Cardiac fibroblast (primary cell): ENCODE measurements around the gene OR10AD1.
"Not testable (repeated sequence)": the region's sequence is repeated elsewhere in the genome, so short reads cannot be mapped to it uniquely, and the experiment has no call there.

ENCODE experiments used
- DNase-seq, 2 donors: peaks; one replicate each; pipeline versions ENCODE4 v3.0.0 to v3.0.0-alpha.2; 2010; ENCODE audit warnings: low read depth in 2 of 2
- H3K4me3 ChIP-seq, 2 donors: replicated peaks in 1 of 2; 1 replicate in 1 of 2; 2 replicates in 1 of 2; pipeline ENCODE4 v1.5.1; 2011; ENCODE audit warnings: low read depth in 2 of 2, low read length in 2 of 2, mild to moderate bottlenecking in 2 of 2, moderate library complexity in 1 of 2
- CTCF ChIP-seq: IDR thresholded peaks from one replicate; pipeline ENCODE4 v1.5.1; 2011; ENCODE audit warnings: low read depth, mild to moderate bottlenecking, low read length, inconsistent platforms

Gene OR10AD1

GRCh38 chr12:48163150-48163747 lies 39.8 kb downstream of the OR10AD1 start:
- no peak for DNase-seq
- no peak for TF ChIP-seq CTCF
- no peak overlapping the region for H3K4me3 ChIP-seq

- no peak overlapping the region for H3K4me3 ChIP-seq
- no peak for TF ChIP-seq CTCF
- DNase-seq = peak in 1 of 2 donors; percentile 70
Measured at GRCh38 chr12:48160807-48161206, 42.3 kb downstream of the OR10AD1 start.

GRCh38 chr12:48160046-48160445 lies 43.0 kb downstream of the OR10AD1 start:
- no peak for TF ChIP-seq CTCF
- no peak overlapping the region for H3K4me3 ChIP-seq
- DNase-seq = peak in 1 of 2 donors; percentile 19

GRCh38 chr12:48157889-48158370 lies 45.2 kb downstream of the OR10AD1 start:
- no peak for DNase-seq
- peak overlapping the region; percentile 98 to 99 for H3K4me3 ChIP-seq
- no peak for TF ChIP-seq CTCF

- DNase-seq = peak; percentile 98 to 99
- H3K4me3 ChIP-seq = peak within 1 kb of the TSS; percentile 98 to 99
- peak; percentile 47 for TF ChIP-seq CTCF
Measured at GRCh38 chr12:48157018-48157888, 45.8 kb downstream of the OR10AD1 start, which contains the start of gene ASB8. Gene ASB8, minus strand, starts transcription at chr12:48157515. Its CDS starts 4,019 bp downstream, at chr12:48153496.

GRCh38 chr12:48156652-48157017 lies 46.5 kb downstream of the OR10AD1 start:
- peak overlapping the region; percentile 98 to 99 for H3K4me3 ChIP-seq
- no peak for TF ChIP-seq CTCF
- DNase-seq = no peak

GRCh38 chr12:48155786-48156185 lies 47.3 kb downstream of the OR10AD1 start:
- not testable (repeated sequence) for DNase-seq, H3K4me3 ChIP-seq
